HepG2 (cell line): ENCODE results near the gene DLG5. TPM values are rescaled to one million over a fixed set of nuclear protein-coding genes. Genes with fewer than 3 reads are reported as not detected.
A peak's percentile ranks its signal among the peaks of the same experiment; 100 is the strongest.

Source experiments
- ATAC-seq: fragments of 200-7000 bp; cut with Tn5 transposase; 3 replicates; pipeline ENCODE4 v1.9.1; 2020; ENCODE audit warnings: mild to moderate bottlenecking, moderate library complexity
- BruUV-seq: library from RNA; stranded (reverse); fragments of 400-500 nt; replicated peaks from 2 replicates; lab custom pipeline; 2021; lab: Mats Ljungman, UMichigan
- CTCF ChIA-PET: fragments of 300-600 bp; formaldehyde crosslinking; extraction: SDS; loops from one replicate; lab custom pipeline; 2021; ENCODE audit warnings: low total read pairs, inconsistent platforms, low intra/inter-chr PET ratio; lab: Yijun Ruan, JAX
- POLR2A ChIA-PET: fragments of 350-600 bp; sonication (Branson Sonifier 250); formaldehyde crosslinking; loops from one replicate; lab custom pipeline; 2020; ENCODE audit warnings: antibody characterized with exemption, inconsistent platforms; lab: Yijun Ruan, JAX
- DNase-seq: peaks from one replicate; pipeline ENCODE4 v3.0.0-alpha.2; 2015; ENCODE audit warnings: low spot score
- FAIRE-seq: peaks from 3 replicates; lab custom pipeline; 2011; peaks lifted over from hg19 to GRCh38; lab: Jason Lieb, UNC
- H2AFZ ChIP-seq: one replicate; pipeline ENCODE4 v1.6.1; 2011; ENCODE audit warnings: low read length, inconsistent platforms
- H3K27ac ChIP-seq: fragments of 300-600 bp; 3 replicates; pipeline ENCODE4 v1.8.0; 2011; ENCODE audit warnings: mixed run types, mild to moderate bottlenecking, mixed read lengths, low read length, inconsistent platforms; ENCODE audit not compliant: insufficient read depth; ENCODE audit errors: extremely low read length
- H3K27me3 ChIP-seq, 2 experiments: fragments of 200-600 bp in 1 of 2; 2 replicates in 1 of 2; 3 replicates in 1 of 2; pipeline versions ENCODE4 v1.6.0 to v1.8.0; 2011; ENCODE audit warnings: low read length in 2 of 2, mild to moderate bottlenecking in 2 of 2, moderate library complexity in 2 of 2, inconsistent platforms in 1 of 2; ENCODE audit not compliant: insufficient read depth in 2 of 2, control insufficient read depth in 1 of 2
- H3K36me3 ChIP-seq, 2 experiments: fragments of 200-600 bp in 1 of 2; replicated peaks in 1 of 2; 2 replicates in 1 of 2; 3 replicates in 1 of 2; pipeline versions ENCODE4 v1.5.1 to v1.8.0; 2011; ENCODE audit warnings: low read length in 2 of 2, inconsistent platforms in 1 of 2; ENCODE audit not compliant: insufficient read depth in 2 of 2, control insufficient read depth in 1 of 2
- H3K4me1 ChIP-seq: 2 replicates; pipeline ENCODE4 v1.5.1; 2012; ENCODE audit warnings: low read length, inconsistent platforms; ENCODE audit not compliant: insufficient read depth
- H3K4me2 ChIP-seq: 2 replicates; pipeline ENCODE4 v1.6.0; 2011; ENCODE audit warnings: low read depth, low read length, inconsistent platforms
- H3K4me3 ChIP-seq, 3 experiments: fragments of 200-600 bp in 1 of 3; sonication (generic), shearing (Covaris generic) in 1 of 3; replicated peaks in 1 of 3; 2 replicates each; pipeline ENCODE4 v1.5.1; 2011 to 2016; ENCODE audit warnings: low read length in 3 of 3, inconsistent platforms in 2 of 3, low read depth in 2 of 3, mild to moderate bottlenecking in 2 of 3, control low read depth in 1 of 3, mixed read lengths in 1 of 3; ENCODE audit not compliant: insufficient read depth in 1 of 3
- H3K79me2 ChIP-seq: one replicate; pipeline ENCODE4 v1.6.1; 2011; ENCODE audit warnings: low read length, inconsistent platforms; ENCODE audit not compliant: insufficient read depth
- H3K9ac ChIP-seq: 2 replicates; pipeline ENCODE4 v1.6.0; 2011; ENCODE audit warnings: mild to moderate bottlenecking, low read depth, low read length, inconsistent platforms; ENCODE audit not compliant: insufficient read depth
- H3K9me3 ChIP-seq: 2 replicates; pipeline ENCODE4 v1.5.1; 2012; ENCODE audit warnings: mild to moderate bottlenecking, low read length
- H4K20me1 ChIP-seq: 2 replicates; pipeline ENCODE4 v1.6.0; 2011; ENCODE audit warnings: inconsistent platforms, mild to moderate bottlenecking, low read length, moderate library complexity; ENCODE audit not compliant: insufficient read depth
- MAX ChIP-seq: IDR thresholded peaks from 2 replicates; pipeline ENCODE4 v1.6.1; 2012; ENCODE audit warnings: inconsistent platforms
- RARA ChIP-seq: IDR thresholded peaks from 2 replicates; pipeline ENCODE4 v1.6.1; 2016; ENCODE audit warnings: missing genetic modification reagents, missing compliant biosample characterization
- TSC22D2 ChIP-seq: sonication (generic); formaldehyde crosslinking; IDR thresholded peaks from 2 replicates; pipeline ENCODE4 v1.5.1; 2020; ENCODE audit warnings: missing genetic modification reagents, mild to moderate bottlenecking, borderline replicate concordance
- ZNF281 ChIP-seq: sonication (generic); formaldehyde crosslinking; IDR thresholded peaks from 2 replicates; pipeline ENCODE4 v1.4.0; 2020; ENCODE audit warnings: missing genetic modification reagents, borderline replicate concordance
- ZNF430 ChIP-seq: sonication (generic); formaldehyde crosslinking; IDR thresholded peaks from 2 replicates; pipeline ENCODE4 v1.9.0; 2021; ENCODE audit warnings: mild to moderate bottlenecking, missing genetic modification reagents
- ZNF687 ChIP-seq: sonication (generic); formaldehyde crosslinking; IDR thresholded peaks from 2 replicates; pipeline ENCODE4 v1.5.1; 2020; ENCODE audit warnings: mild to moderate bottlenecking, missing genetic modification reagents, moderate library complexity
- WGBS: methylation state at CpG from one replicate; pipeline ENCODE4 v1.1.6; 2017; ENCODE audit warnings: low lambda C conversion rate; 5-methylcytosine and 5-hydroxymethylcytosine counted together
- in situ Hi-C: cut with HindIII; loops from 2 replicates; pipeline ENCODE4 v1.10.0; 2017; ENCODE audit warnings: low pct_unique_long_range_greater_than_20kb; ENCODE audit not compliant: extremely low pct_ligation_motif_present
- intact Hi-C: fragments of 100-400 bp; cut with micrococcal nuclease; formaldehyde crosslinking; loops from one replicate; pipeline ENCODE4 v1.10.0; 2022; ENCODE audit not compliant: unreplicated experiment
- polyA plus RNA-seq, 8 experiments: library from polyadenylated mRNA; depleted of rRNA in 3 of 8; stranded (reverse) in 7 of 8; unstranded in 1 of 8; fragments of >200 nt; fragmentation: Illumina TruSeq in 4 of 8; extraction: Trizol in 4 of 8; gene quantifications; 2 replicates each; pipeline versions ENCODE4 v1.2.1 to v1.2.3, GENCODE V29; 2011 to 2016; ENCODE audit warnings: low read depth in 4 of 8, missing spikeins in 1 of 8, mixed read lengths in 1 of 8; ENCODE audit not compliant: insufficient read depth in 1 of 8
- total RNA-seq, 5 experiments: library from RNA; depleted of rRNA; stranded (reverse); fragments of >200 nt; fragmentation: Illumina TruSeq; extraction: Trizol; gene quantifications; 2 replicates each; pipeline ENCODE4 v1.2.3, GENCODE V29; 2016; ENCODE audit warnings: low read depth in 1 of 5

The DLG5 gene
- total and polyA plus RNA-seq, 2 of the 13 experiments (the other 11 are each of a cell fraction or from before 2014, with no cell fraction given), result 15.5 to 18.2 TPM

- H3K36me3 ChIP-seq, result peaks cover 14 to 32% of the 10 kb centered on the region in 2 experiments; a peak in 4 of 5 replicates
- FAIRE-seq (no peak), DNase-seq (no peak), ATAC-seq (peak; percentile 21; the same call in 1 of the 3 replicates)
- H3K27ac ChIP-seq, result no peak overlapping the region
- H3K4me1 ChIP-seq, result peaks cover 47% of the 10 kb centered on the region
- in situ Hi-C loops, result no loop called here
- ChIA-PET POLR2A (no interaction called here), CTCF (no interaction called here)
- WGBS, result 79% methylated on average over 15 of the region's 17 CpGs
- H3K9me3 ChIP-seq, result no peaks in the 10 kb centered on the region
- no TSS peak for BruUV-seq
- no peaks in the 10 kb centered on the region for H3K79me2 ChIP-seq
- H2AFZ ChIP-seq, result no peak overlapping the region
- TF ChIP-seq MAX (no peak), ZNF430 (CRISPR knock-in tag) (no peak), ZNF687 (CRISPR knock-in tag) (peak; percentile 34), ZNF281 (CRISPR knock-in tag) (0 out of 2 replicates have a peak, but pooled peaks have one; percentile 60), TSC22D2 (CRISPR knock-in tag) (no peak), RARA (CRISPR knock-in tag) (0 out of 2 replicates have a peak, but pooled peaks have one; percentile 32)
- H4K20me1 ChIP-seq, result no peaks in the 10 kb centered on the region
- H3K27me3 ChIP-seq, result no peaks in the 10 kb centered on the region
- intact Hi-C loops, result no loop called here
- no peak overlapping the region for H3K9ac ChIP-seq
- no peak overlapping the region for H3K4me3 ChIP-seq
- no peak overlapping the region for H3K4me2 ChIP-seq
Observed at GRCh38 chr10:77865580-77866324, 60.8 kb downstream of the DLG5 start.
